IPS-18a (cell line): Measurements from ENCODE around the gene VEGFC.

Experiments
- H3K27ac ChIP-seq: one replicate; pipeline ENCODE4 v1.5.1; 2013; ENCODE audit warnings: low read length
- H3K27me3 ChIP-seq: one replicate; pipeline ENCODE4 v1.6.1; 2013; ENCODE audit warnings: mild to moderate bottlenecking, low read length; ENCODE audit not compliant: control insufficient read depth, insufficient read depth
- H3K36me3 ChIP-seq: one replicate; pipeline ENCODE4 v1.6.1; 2013; ENCODE audit warnings: low read depth, low read length; ENCODE audit not compliant: control insufficient read depth
- H3K4me1 ChIP-seq: one replicate; pipeline ENCODE4 v1.6.1; 2013; ENCODE audit warnings: low read depth, low read length; ENCODE audit not compliant: control insufficient read depth
- H3K4me3 ChIP-seq: one replicate; pipeline ENCODE4 v1.5.1; 2013; ENCODE audit warnings: low read length
- H3K9ac ChIP-seq: one replicate; pipeline ENCODE4 v1.6.1; 2013; ENCODE audit warnings: mild to moderate bottlenecking, low read length, moderate library complexity
- H3K9me3 ChIP-seq: one replicate; pipeline ENCODE4 v1.6.1; 2013; ENCODE audit warnings: low read depth, low read length; ENCODE audit not compliant: control insufficient read depth

VEGFC gene

GRCh38 chr4:176792326-176793059 lies at the start of gene VEGFC:
Gene VEGFC (minus strand): TSS chr4:176792922. CDS start chr4:176792311, 611 bp downstream.
- H3K36me3 ChIP-seq: no peaks in the 10 kb centered on the region
- no peaks in the 10 kb centered on the region for H3K9me3 ChIP-seq
- no peak within 1 kb of the TSS for H3K27ac ChIP-seq
- H3K27me3 ChIP-seq: peaks cover 32% of the 10 kb centered on the region
- H3K4me3 ChIP-seq: peak within 1 kb of the TSS; percentile 66
- no peaks in the 10 kb centered on the region for H3K4me1 ChIP-seq
- no peak within 1 kb of the TSS for H3K9ac ChIP-seq

GRCh38 chr4:176841711-176842112 lies 49.0 kb upstream of the VEGFC start:
- Histone ChIP-seq H3K9me3 (no peaks in the 10 kb centered on the region), H3K27ac (no peak overlapping the region), H3K4me3 (no peak overlapping the region), H3K4me1 (peaks cover 4% of the 10 kb centered on the region), H3K36me3 (no peaks in the 10 kb centered on the region), H3K9ac (no peak overlapping the region), H3K27me3 (no peaks in the 10 kb centered on the region)

GRCh38 chr4:176840166-176840565 lies 47.4 kb upstream of the VEGFC start:
- peaks cover 4% of the 10 kb centered on the region for H3K4me1 ChIP-seq
- no peak overlapping the region for H3K27ac ChIP-seq
- no peak overlapping the region for H3K9ac ChIP-seq
- H3K4me3 ChIP-seq: no peak overlapping the region
- H3K9me3 ChIP-seq: no peaks in the 10 kb centered on the region
- H3K36me3 ChIP-seq: no peaks in the 10 kb centered on the region
- H3K27me3 ChIP-seq: no peaks in the 10 kb centered on the region

GRCh38 chr4:176839656-176840055 lies 46.9 kb upstream of the VEGFC start:
- no peaks in the 10 kb centered on the region for H3K27me3 ChIP-seq
- no peak overlapping the region for H3K9ac ChIP-seq
- H3K4me1 ChIP-seq: peaks cover 4% of the 10 kb centered on the region
- H3K27ac ChIP-seq: no peak overlapping the region
- H3K36me3 ChIP-seq: no peaks in the 10 kb centered on the region
- no peak overlapping the region for H3K4me3 ChIP-seq
- H3K9me3 ChIP-seq: no peaks in the 10 kb centered on the region

- Histone ChIP-seq H3K4me1 (peaks cover 4% of the 10 kb centered on the region), H3K36me3 (no peaks in the 10 kb centered on the region), H3K9me3 (no peaks in the 10 kb centered on the region), H3K27me3 (no peaks in the 10 kb centered on the region), H3K9ac (no peak overlapping the region), H3K4me3 (no peak overlapping the region), H3K27ac (no peak overlapping the region)
Measured at GRCh38 chr4:176838601-176839433, 46.1 kb upstream of the VEGFC start.

- no peaks in the 10 kb centered on the region for H3K27me3 ChIP-seq
- no peaks in the 10 kb centered on the region for H3K36me3 ChIP-seq
- H3K4me3 ChIP-seq: no peak overlapping the region
- no peaks in the 10 kb centered on the region for H3K9me3 ChIP-seq
- peaks cover 4% of the 10 kb centered on the region for H3K4me1 ChIP-seq
- H3K27ac ChIP-seq: no peak overlapping the region
- no peak overlapping the region for H3K9ac ChIP-seq
Measured at GRCh38 chr4:176837169-176837895, 44.6 kb upstream of the VEGFC start.

GRCh38 chr4:176834531-176834930 lies 41.8 kb upstream of the VEGFC start:
- Histone ChIP-seq H3K27me3 (no peaks in the 10 kb centered on the region), H3K36me3 (no peaks in the 10 kb centered on the region), H3K9me3 (no peaks in the 10 kb centered on the region), H3K4me1 (peaks cover 4% of the 10 kb centered on the region), H3K9ac (no peak overlapping the region), H3K27ac (no peak overlapping the region), H3K4me3 (no peak overlapping the region)

- no peaks in the 10 kb centered on the region for H3K9me3 ChIP-seq
- no peak overlapping the region for H3K27ac ChIP-seq
- H3K36me3 ChIP-seq: no peaks in the 10 kb centered on the region
- H3K27me3 ChIP-seq: no peaks in the 10 kb centered on the region
- H3K4me1 ChIP-seq: no peaks in the 10 kb centered on the region
- no peak overlapping the region for H3K9ac ChIP-seq
- H3K4me3 ChIP-seq: no peak overlapping the region
Measured at GRCh38 chr4:176833400-176834175, 40.9 kb upstream of the VEGFC start.

GRCh38 chr4:176830971-176831370 lies 38.2 kb upstream of the VEGFC start:
- Histone ChIP-seq H3K27ac (no peak overlapping the region), H3K4me1 (no peaks in the 10 kb centered on the region), H3K36me3 (no peaks in the 10 kb centered on the region), H3K9me3 (no peaks in the 10 kb centered on the region), H3K9ac (no peak overlapping the region), H3K4me3 (no peak overlapping the region), H3K27me3 (no peaks in the 10 kb centered on the region)

- no peaks in the 10 kb centered on the region for H3K9me3 ChIP-seq
- no peaks in the 10 kb centered on the region for H3K27me3 ChIP-seq
- no peaks in the 10 kb centered on the region for H3K4me1 ChIP-seq
- no peaks in the 10 kb centered on the region for H3K36me3 ChIP-seq
- H3K9ac ChIP-seq: no peak overlapping the region
- H3K27ac ChIP-seq: no peak overlapping the region
- H3K4me3 ChIP-seq: no peak overlapping the region
Measured at GRCh38 chr4:176825586-176825985, 32.9 kb upstream of the VEGFC start.
